Hematopoietic multipotent progenitor cell (in vitro differentiated cells): Measurements from ENCODE around the gene EMP1. TPM values are rescaled to one million over a fixed set of nuclear protein-coding genes. Genes with fewer than 3 reads are reported as not detected.
A peak's percentile ranks its signal among the peaks of the same experiment; 100 is the strongest.

Source experiments
- DNase-seq, 3 donors: peaks; one replicate each; pipeline ENCODE4 v3.0.0-alpha.2; 2011 to 2015; ENCODE audit warnings: low read depth in 2 of 3, low spot score in 2 of 3
- total RNA-seq: library from RNA; depleted of rRNA; stranded (reverse); fragments of >200 nt; gene quantifications from one replicate; pipeline ENCODE4 v1.2.3, GENCODE V29; 2012

Gene EMP1
- total RNA-seq, 1 donor: 99.6 TPM

- no peak for DNase-seq
These were observed 18.5 kb downstream of the EMP1 start for GRCh38 chr12:13215056-13215455.

DNA sequence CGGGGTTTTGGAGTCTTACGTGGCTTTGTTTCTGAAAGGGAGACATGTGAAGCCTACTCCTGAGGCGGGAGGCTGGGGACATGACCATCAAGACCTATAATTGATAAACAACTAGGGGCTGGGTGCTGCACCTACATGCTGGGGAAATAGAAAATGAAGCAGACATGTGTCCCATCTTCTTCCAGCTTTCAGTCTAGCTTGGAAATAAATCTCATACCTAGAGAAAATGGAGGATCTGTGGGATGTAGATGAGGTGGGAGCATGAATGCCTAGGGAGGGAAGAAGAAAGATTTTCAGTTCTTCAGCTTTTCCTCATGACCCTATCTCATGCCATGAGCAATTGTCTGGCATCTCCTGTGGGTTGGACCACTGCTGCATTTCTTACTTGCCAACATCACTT lies 22.1 kb downstream of the EMP1 start:
- DNase-seq: no peak

GRCh38 chr12:13219320-13219719 lies 22.8 kb downstream of the EMP1 start:
- no peak for DNase-seq

GRCh38 chr12:13220838-13221237 lies 24.3 kb downstream of the EMP1 start:
- DNase-seq: no peak

DNA sequence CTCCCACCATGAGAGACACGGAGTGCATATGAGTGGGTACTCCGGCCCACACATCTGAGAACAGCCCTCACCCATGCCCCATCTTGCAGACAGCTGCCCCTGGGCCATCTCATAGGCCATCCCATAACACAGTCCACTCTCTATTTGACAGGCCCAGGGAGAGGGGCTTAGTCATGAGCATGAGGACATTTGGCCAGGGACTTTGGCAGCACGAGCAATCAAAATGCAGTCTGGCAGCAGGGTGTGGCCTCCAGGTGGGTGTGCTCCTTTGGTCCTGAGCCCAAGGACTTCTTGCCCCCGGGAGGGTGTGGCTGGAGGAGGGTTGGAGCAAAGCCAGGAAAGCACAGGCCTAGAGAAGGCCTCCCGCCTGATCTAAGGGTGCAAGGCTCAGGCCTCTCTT lies 25.6 kb downstream of the EMP1 start:
- no peak for DNase-seq

GRCh38 chr12:13223179-13223804 lies 26.8 kb downstream of the EMP1 start:
- DNase-seq: no peak

- no peak for DNase-seq
These were observed 27.4 kb downstream of the EMP1 start for GRCh38 chr12:13223941-13224340.

DNA sequence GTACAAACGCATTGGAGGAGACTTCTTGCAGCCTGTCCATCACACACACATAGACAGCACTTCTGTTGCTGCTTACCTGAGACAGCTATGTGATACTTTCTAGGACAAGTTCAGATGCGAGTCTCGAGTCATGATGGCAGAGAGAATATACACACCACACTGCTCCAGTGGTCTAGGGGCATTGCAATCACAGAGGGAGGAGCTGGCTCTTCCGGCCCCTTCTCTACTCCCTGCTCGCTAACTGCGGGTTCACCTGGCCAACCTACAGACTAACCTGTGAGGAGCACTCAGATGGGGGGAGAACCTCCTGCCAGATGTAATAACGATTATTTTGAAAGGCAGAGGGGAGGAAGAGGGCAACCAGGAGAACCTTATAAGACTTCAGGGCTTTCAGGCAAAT lies 30.7 kb downstream of the EMP1 start:
- DNase-seq: no peak

DNA sequence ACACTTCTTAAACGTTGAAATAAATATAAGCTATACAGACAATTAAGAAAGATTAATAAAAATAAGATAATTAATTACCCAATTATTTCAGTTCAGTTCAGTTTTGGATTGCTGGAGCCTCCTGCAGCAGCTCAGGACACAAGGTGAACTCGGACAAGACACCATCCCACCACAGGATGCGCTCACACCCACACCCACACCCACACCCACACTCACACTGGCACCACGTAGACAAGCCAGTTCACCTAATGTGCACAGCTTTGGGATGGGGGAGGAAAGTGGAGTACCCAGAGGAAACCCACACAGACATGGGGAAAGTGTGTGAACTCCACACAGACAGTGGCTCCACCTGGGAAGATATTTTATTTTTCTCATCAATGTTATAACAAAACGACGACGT lies 32.1 kb downstream of the EMP1 start:
- no peak for DNase-seq

- no peak for DNase-seq
These were observed 33.0 kb downstream of the EMP1 start for GRCh38 chr12:13229504-13229903.

- no peak for DNase-seq
These were observed 34.0 kb downstream of the EMP1 start for GRCh38 chr12:13230500-13230899.

DNA sequence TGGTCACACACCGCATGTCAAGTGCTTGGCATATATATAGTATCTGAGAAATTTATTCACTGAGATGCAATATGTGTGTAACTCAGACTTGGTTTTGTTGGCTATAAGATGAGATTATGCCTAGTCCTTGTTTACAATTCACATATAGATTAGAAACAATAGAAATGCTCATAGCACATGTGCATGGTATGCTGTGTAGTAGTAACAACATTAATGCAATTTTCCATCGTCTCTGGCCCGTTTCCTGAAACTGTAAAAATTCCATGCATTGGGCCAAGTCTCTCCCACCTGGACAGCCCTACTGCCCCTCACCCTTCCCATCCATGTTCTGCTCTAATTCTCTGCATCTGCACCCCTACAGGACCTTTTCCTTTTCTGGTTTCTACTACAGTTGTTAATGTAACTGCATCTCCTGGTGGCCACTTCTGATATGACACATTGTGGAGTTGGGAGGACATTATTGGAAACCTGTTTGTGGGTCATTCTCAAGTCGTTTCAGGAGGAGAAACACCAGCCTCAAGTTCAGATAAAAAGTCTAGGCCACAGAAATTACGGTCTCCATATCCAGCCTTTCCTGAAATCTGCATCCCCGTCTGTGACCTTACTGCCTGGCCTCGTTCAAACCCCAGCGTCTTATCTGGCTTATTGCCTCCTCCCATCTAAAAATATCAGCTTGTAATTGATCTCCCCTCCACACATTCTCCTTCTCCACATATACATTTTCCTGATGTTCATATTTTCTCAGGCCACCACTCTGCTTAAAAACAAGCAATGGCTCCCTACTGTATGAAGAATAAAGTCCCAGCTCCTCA lies 37.5 kb downstream of the EMP1 start:
- peak in 2 of 3 donors; percentile 42 to 76 for DNase-seq

GRCh38 chr12:13238204-13238603 lies 41.7 kb downstream of the EMP1 start:
- no peak for DNase-seq

DNA sequence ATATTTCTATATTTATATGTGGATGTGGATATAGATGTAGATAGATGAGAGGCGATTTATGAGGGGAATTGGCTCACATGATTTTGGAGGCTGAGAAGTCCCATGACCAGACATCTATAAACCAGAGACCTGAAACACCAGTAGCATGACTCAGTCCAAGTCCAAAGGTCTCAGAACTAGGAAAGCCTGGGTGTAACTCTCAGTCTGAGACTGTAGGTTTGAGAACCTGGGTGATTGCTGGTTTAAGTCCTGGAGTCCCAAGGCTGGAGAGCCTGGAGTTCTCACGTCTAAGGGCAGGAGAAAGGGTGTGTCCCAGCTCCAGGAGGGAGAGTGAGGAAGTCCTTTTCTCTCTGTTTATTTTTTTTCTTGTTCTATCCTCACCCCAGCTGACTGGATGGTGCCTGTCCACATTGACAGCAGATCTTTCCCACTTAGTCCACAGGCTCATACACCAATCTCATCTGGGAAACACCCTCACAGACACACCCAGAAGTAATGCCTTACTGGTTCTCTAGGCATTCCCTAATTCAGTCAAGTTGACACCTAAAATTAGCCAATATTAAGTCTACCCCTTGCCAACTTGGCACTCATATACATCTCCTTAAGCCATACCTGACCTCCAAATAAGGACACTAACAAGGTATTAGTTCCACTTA lies 45.4 kb downstream of the EMP1 start:
- no peak for DNase-seq

GRCh38 chr12:13242936-13243335 lies 46.4 kb downstream of the EMP1 start:
- no peak for DNase-seq

DNA sequence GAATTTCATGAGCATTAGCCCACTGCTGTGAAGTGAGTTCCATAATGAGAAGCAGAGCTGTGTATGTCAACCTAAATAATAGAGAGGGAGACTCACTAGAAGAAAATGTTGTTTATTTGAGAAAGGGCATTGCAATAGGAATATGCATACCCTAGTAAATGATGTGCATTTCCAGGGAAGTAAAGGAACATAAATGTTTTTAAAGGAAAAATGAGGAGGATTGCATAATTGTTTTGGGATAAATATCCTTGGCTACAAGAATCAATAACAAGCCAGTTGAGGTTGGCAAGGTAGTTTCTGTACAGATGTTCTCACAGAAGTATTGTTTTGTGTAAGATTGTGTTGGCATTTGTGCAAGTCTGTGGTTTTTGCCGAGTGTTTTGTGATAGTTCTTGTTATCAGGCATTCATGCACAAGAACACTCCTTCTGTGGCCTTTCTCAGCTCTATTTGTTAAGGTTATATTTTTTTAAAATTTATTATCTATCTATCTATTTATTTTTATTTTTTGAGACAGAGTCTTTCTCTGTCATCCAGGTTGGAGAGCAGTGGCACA lies 47.1 kb downstream of the EMP1 start:
- DNase-seq: no peak

DNA sequence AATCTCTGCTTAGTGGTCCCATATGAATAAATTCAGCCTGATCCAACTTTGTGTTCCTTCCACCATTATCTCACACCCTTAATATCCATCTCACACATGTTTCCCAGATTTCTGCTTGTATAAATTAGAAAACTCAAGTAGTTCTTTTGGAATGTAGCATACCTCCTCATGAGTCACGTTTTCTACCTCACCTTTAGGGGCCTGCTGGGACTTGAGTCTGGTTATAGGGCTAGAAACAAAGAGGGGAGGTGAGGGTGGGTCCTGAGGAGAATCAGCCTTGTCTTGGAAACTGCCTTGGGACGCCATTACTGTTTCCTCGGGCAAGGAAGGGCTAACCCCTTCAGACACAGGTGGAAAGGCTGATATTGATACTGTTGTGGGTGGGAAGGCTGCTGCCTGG lies 51.1 kb downstream of the EMP1 start:
- DNase-seq: no peak

DNA sequence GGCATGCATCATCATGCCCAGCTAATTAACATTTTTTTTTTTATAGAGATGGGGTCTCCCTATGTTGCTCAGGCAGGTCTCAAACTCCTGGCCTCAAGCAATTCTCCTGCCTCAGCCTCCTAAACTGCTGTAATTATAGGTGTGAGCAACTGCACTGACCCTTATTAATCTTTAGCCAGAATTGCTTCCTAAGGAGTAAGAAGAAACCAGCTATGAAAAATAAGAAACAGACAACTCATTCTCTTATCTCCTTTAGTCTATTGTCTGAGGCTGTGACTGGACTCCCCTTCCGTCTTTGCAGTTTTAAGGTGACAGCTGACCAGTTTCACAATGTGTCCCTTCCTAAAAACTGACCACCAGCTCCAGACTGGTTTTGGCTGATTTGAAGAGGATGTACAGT lies 52.4 kb downstream of the EMP1 start:
- no peak for DNase-seq

- no peak for DNase-seq
These were observed 53.9 kb downstream of the EMP1 start for GRCh38 chr12:13250416-13250815.

- DNase-seq: no peak
These were observed 55.0 kb downstream of the EMP1 start for GRCh38 chr12:13251521-13251920.

GRCh38 chr12:13252024-13252423 lies 55.5 kb downstream of the EMP1 start:
- no peak for DNase-seq

DNA sequence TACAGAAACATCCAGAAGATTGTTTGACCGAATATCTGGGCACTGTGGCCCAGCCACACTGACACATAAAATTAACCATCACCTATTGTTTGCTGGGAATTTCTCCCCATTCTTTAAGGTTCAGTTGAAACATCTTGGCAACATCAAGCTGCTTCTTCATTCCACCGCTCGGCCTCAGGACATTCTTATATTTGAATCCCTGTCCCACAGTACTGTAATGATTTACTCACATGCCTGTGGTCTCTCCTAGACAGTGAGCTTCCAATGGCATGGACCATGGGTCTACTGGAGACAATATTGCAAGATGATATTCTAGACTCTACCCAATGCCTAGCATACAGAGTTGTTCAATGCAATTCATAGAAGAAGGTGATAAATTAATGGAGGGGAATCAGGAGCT lies 56.1 kb downstream of the EMP1 start:
- no peak for DNase-seq
